ENCODE measurements around the gene DNAH3. TPM values are rescaled to one million over a fixed set of nuclear protein-coding genes. Genes with fewer than 3 reads are reported as not detected.

Gene DNAH3
- total RNA-seq, 6 experiments from 2014 or later = not detected

GRCh38 chr16:21164521-21165168 is 14.0 kb upstream of the DNAH3 start:
- H3K4me3 ChIP-seq = no peak overlapping the region
- ATAC-seq (no peak), DNase-seq (no peak)
- H3K36me3 ChIP-seq = no peaks in the 10 kb centered on the region
- no peaks in the 10 kb centered on the region for H3K4me1 ChIP-seq
- H3K27ac ChIP-seq = no peak overlapping the region
- WGBS (ENCODE audit: insufficient coverage, low coverage, low lambda C conversion rate, missing lambda C conversion rate) = 83% methylated on average over 7 of the region's 7 CpGs
- TF ChIP-seq POLR2A (IDR thresholded peaks at IDR 0.05) (no peak), CTCF (IDR thresholded peaks at IDR 0.05) (no peak)
- no peaks in the 10 kb centered on the region for H3K9me3 ChIP-seq
- H3K27me3 ChIP-seq = no peaks in the 10 kb centered on the region
- intact Hi-C loops (cut with DNase I) = loop anchor here in 1 of 2 donors (10.0 kb wide), 1 partner anchor 150 kb away; no protein-coding TSS in a partner anchor

DNA sequence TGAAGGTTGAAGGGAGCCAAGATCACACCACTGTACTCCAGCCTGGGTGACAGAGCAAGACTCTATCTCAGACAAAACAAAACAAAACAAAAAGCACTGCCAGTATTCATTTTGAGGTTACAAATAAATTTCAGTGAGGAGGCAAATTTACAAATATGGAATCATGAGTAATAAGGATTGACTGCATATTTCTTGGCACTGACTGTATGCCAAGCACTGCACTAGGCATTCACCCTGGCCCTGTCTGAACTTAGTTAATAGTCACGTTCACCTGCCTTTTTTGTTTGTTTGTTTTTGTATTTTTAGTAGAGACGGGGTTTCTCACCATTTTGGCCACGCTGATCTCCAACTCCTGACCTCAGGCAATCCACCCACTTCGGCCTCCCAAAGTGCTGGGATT is 12.9 kb upstream of the DNAH3 start:
- ATAC-seq (no peak), DNase-seq (no peak)
- no peaks in the 10 kb centered on the region for H3K36me3 ChIP-seq
- H3K4me1 ChIP-seq = no peaks in the 10 kb centered on the region
- no peak overlapping the region for H3K27ac ChIP-seq
- WGBS (ENCODE audit: insufficient coverage, low coverage, low lambda C conversion rate, missing lambda C conversion rate) = 50% methylated on average over 4 of the region's 4 CpGs
- H3K4me3 ChIP-seq = no peak overlapping the region
- intact Hi-C loops (cut with DNase I) = loop anchor here in 1 of 2 donors (10.0 kb wide), 1 partner anchor 151 kb away; no protein-coding TSS in a partner anchor
- H3K9me3 ChIP-seq = no peaks in the 10 kb centered on the region
- H3K27me3 ChIP-seq = no peaks in the 10 kb centered on the region
- TF ChIP-seq CTCF (IDR thresholded peaks at IDR 0.05) = no peak
- TF ChIP-seq POLR2A (IDR thresholded peaks at IDR 0.05) = no peak

GRCh38 chr16:21162661-21163151 is 12.1 kb upstream of the DNAH3 start:
- ATAC-seq (no peak), DNase-seq (no peak)
- no peaks in the 10 kb centered on the region for H3K27me3 ChIP-seq
- no peak overlapping the region for H3K27ac ChIP-seq
- TF ChIP-seq POLR2A (IDR thresholded peaks at IDR 0.05) = no peak
- no peak for TF ChIP-seq CTCF (IDR thresholded peaks at IDR 0.05)
- intact Hi-C loops (cut with DNase I) = loop anchor here in 1 of 2 donors (10.0 kb wide), 1 partner anchor 152 kb away; no protein-coding TSS in a partner anchor
- no peaks in the 10 kb centered on the region for H3K9me3 ChIP-seq
- 40% methylated on average over 7 of the region's 7 CpGs for WGBS (ENCODE audit: insufficient coverage, low coverage, low lambda C conversion rate, missing lambda C conversion rate)
- no peaks in the 10 kb centered on the region for H3K36me3 ChIP-seq
- H3K4me1 ChIP-seq = peaks cover 0 to 4% (median 0%) of the 10 kb centered on the region in 4 donors
- no peak overlapping the region for H3K4me3 ChIP-seq

DNA sequence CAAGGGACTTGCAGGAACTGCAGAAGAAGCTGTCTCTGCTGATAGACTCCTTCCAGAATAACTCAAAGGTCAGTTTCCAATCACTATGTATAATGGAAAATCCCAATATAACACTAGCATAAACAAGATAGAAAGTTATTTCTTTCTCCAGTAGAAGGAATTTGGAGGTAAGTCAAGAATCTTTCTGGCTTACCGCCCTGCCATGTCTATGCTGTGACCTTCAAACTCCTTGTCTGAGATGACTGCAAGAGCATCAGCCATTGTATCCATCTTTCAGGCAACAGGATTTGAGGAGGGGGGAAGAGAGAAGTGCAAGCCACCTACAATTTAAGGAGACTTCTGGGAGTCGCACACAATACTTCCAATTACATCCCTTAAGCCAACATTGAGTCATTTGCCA is 10.6 kb upstream of the DNAH3 start:
- H3K4me3 ChIP-seq = no peak overlapping the region
- H3K9me3 ChIP-seq = no peaks in the 10 kb centered on the region
- WGBS (ENCODE audit: insufficient coverage, low coverage, low lambda C conversion rate, missing lambda C conversion rate) = 72% methylated on average over 2 of the region's 2 CpGs
- peaks cover 0 to 4% (median 0%) of the 10 kb centered on the region in 4 donors for H3K4me1 ChIP-seq
- no peak for ATAC-seq
- H3K27me3 ChIP-seq = no peaks in the 10 kb centered on the region
- H3K36me3 ChIP-seq = no peaks in the 10 kb centered on the region
- no peak for DNase-seq
- no peak for TF ChIP-seq CTCF (IDR thresholded peaks at IDR 0.05)
- TF ChIP-seq POLR2A (IDR thresholded peaks at IDR 0.05) = no peak
- intact Hi-C loops (cut with DNase I) = loop anchor here in 1 of 2 donors (10.0 kb wide), 1 partner anchor 154 kb away; no protein-coding TSS in a partner anchor
- H3K27ac ChIP-seq = no peak overlapping the region
